ENCODE results near the gene GSS.

DNA sequence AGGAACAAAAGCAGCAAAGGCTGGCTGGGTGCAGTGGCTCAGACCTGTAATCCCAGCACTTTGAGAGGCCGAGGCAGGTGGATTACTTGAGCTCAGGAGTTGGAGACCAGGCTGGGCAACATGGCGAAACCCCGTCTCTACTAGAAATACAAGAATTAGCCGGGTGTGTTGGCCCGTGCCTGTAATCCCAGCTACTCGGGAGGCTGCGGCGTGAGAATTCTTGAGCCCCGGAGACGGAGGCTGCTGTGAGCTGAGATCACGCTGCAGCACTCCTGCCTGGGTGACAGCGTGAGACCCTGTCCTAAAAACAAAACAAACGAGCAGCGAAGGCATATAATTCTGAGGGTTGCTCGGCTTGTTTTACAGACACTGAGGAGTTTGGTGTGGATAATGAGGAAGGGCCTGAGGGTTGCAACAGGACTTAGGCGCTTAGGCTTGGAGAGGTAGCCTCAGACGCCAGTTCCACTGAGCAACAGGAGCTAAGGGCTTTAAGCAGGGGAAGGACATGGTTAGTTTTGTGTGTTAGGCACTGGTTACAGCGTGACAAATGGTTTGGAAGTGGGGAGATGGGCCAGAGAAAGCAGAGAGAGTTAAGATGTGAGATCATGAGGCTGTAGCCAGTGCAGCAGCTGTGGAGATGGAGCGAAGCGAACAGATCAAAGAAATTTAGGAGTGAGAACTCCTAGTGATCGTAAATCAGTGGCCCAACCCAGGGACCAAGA is 1.3 kb upstream of the GSS start:
- TF ChIP-seq, protein P1, sequence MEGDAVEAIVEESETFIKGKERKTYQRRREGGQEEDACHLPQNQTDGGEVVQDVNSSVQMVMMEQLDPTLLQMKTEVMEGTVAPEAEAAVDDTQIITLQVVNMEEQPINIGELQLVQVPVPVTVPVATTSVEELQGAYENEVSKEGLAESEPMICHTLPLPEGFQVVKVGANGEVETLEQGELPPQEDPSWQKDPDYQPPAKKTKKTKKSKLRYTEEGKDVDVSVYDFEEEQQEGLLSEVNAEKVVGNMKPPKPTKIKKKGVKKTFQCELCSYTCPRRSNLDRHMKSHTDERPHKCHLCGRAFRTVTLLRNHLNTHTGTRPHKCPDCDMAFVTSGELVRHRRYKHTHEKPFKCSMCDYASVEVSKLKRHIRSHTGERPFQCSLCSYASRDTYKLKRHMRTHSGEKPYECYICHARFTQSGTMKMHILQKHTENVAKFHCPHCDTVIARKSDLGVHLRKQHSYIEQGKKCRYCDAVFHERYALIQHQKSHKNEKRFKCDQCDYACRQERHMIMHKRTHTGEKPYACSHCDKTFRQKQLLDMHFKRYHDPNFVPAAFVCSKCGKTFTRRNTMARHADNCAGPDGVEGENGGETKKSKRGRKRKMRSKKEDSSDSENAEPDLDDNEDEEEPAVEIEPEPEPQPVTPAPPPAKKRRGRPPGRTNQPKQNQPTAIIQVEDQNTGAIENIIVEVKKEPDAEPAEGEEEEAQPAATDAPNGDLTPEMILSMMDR (IDR thresholded peaks at IDR 0.05), result no peak
- TF ChIP-seq POLR2A (IDR thresholded peaks at IDR 0.05), result no peak

Data from heart left ventricle (tissue), 13 donors.